Right atrium auricular region (tissue), 2 donors: ENCODE measurements around the gene MAGEB17. TPM values are rescaled to one million over a fixed set of nuclear protein-coding genes. Genes with fewer than 3 reads are reported as not detected.
"Not testable (repeated sequence)": the region's sequence is repeated elsewhere in the genome, so short reads cannot be mapped to it uniquely, and the experiment has no call there.

Experiments used
- DNase-seq: peaks from one replicate; pipeline ENCODE4 v3.0.0-alpha.2; 2019; ENCODE audit warnings: low spot score
- H3K27ac ChIP-seq, 2 donors: fragments of 200-600 bp; sonication (generic); 1 replicate in 1 of 2; 2 replicates in 1 of 2; pipeline ENCODE4 v1.5.1; 2016 to 2019
- H3K27me3 ChIP-seq, 2 donors: fragments of 200-600 bp; sonication (generic); one replicate each; pipeline versions ENCODE4 v1.5.1 to v1.6.0; 2017 to 2019
- H3K36me3 ChIP-seq: fragments of 200-600 bp; sonication (generic); one replicate; pipeline ENCODE4 v1.5.1; 2016
- H3K4me1 ChIP-seq, 2 donors: fragments of 200-600 bp; sonication (generic); one replicate each; pipeline versions ENCODE4 v1.5.1 to v1.6.0; 2017 to 2019
- H3K4me3 ChIP-seq, 2 donors: fragments of 200-600 bp; sonication (generic); 1 replicate in 1 of 2; 2 replicates in 1 of 2; pipeline ENCODE4 v1.5.1; 2017 to 2019; ENCODE audit warnings: mild to moderate bottlenecking in 1 of 2, moderate library complexity in 1 of 2
- H3K9me3 ChIP-seq, 2 donors: fragments of 200-600 bp; sonication (generic); one replicate each; pipeline ENCODE4 v1.5.1; 2019
- CTCF ChIP-seq, 2 donors: fragments of 200-600 bp; sonication (generic); IDR thresholded peaks; one replicate each; pipeline ENCODE4 v1.5.1; 2019; ENCODE audit warnings: antibody characterized with exemption in 2 of 2
- total RNA-seq, 2 donors: library from RNA; depleted of rRNA; stranded (reverse); fragments of >200 nt; gene quantifications; one replicate each; pipeline ENCODE4 v1.1.0, GENCODE V29; 2016

The MAGEB17 gene
- total RNA-seq, 2 donors from 2014 or later, result 0.24 TPM; not detected in 1

GRCh38 chrX:16177260-16177659 lies 10.0 kb downstream of the MAGEB17 start:
- DNase-seq, result no peak
- no peak overlapping the region for H3K4me3 ChIP-seq
- no peaks in the 10 kb centered on the region for H3K27me3 ChIP-seq
- H3K9me3 ChIP-seq, result peaks cover 0 to 10% of the 10 kb centered on the region in 2 donors
- no peaks in the 10 kb centered on the region for H3K4me1 ChIP-seq
- TF ChIP-seq CTCF (IDR thresholded peaks at IDR 0.05), result no peak
- H3K27ac ChIP-seq, result no peak overlapping the region
- H3K36me3 ChIP-seq, result no peaks in the 10 kb centered on the region

- DNase-seq, H3K27ac ChIP-seq, H3K4me3 ChIP-seq, H3K36me3 ChIP-seq, H3K4me1 ChIP-seq, H3K27me3 ChIP-seq, H3K9me3 ChIP-seq: not testable (repeated sequence)
Measured at GRCh38 chrX:16183843-16184242, 16.6 kb downstream of the MAGEB17 start.

- Histone ChIP-seq H3K36me3 (no peaks in the 10 kb centered on the region), H3K9me3 (no peaks in the 10 kb centered on the region), H3K4me1 (no peaks in the 10 kb centered on the region), H3K27ac (no peak overlapping the region), H3K27me3 (no peaks in the 10 kb centered on the region), H3K4me3 (no peak overlapping the region)
- TF ChIP-seq CTCF (IDR thresholded peaks at IDR 0.05), result no peak
- no peak for DNase-seq
Measured at GRCh38 chrX:16185725-16186136, 18.4 kb downstream of the MAGEB17 start.

GRCh38 chrX:16186380-16187007 lies 19.2 kb downstream of the MAGEB17 start:
- no peak overlapping the region for H3K4me3 ChIP-seq
- no peaks in the 10 kb centered on the region for H3K4me1 ChIP-seq
- DNase-seq, result no peak
- no peaks in the 10 kb centered on the region for H3K36me3 ChIP-seq
- no peaks in the 10 kb centered on the region for H3K9me3 ChIP-seq
- H3K27me3 ChIP-seq, result no peaks in the 10 kb centered on the region
- no peak for TF ChIP-seq CTCF (IDR thresholded peaks at IDR 0.05)
- H3K27ac ChIP-seq, result no peak overlapping the region

GRCh38 chrX:16187024-16187760 lies 19.9 kb downstream of the MAGEB17 start:
- DNase-seq, result no peak
- H3K4me1 ChIP-seq, result no peaks in the 10 kb centered on the region
- H3K27me3 ChIP-seq, result no peaks in the 10 kb centered on the region
- TF ChIP-seq CTCF (IDR thresholded peaks at IDR 0.05), result no peak
- H3K9me3 ChIP-seq, result no peaks in the 10 kb centered on the region
- H3K4me3 ChIP-seq, result no peak overlapping the region
- H3K36me3 ChIP-seq, result no peaks in the 10 kb centered on the region
- H3K27ac ChIP-seq, result no peak overlapping the region

- Histone ChIP-seq H3K27ac (no peak overlapping the region), H3K4me3 (no peak overlapping the region), H3K9me3 (no peaks in the 10 kb centered on the region), H3K36me3 (no peaks in the 10 kb centered on the region), H3K27me3 (no peaks in the 10 kb centered on the region), H3K4me1 (no peaks in the 10 kb centered on the region)
- TF ChIP-seq CTCF (IDR thresholded peaks at IDR 0.05), result no peak
- no peak for DNase-seq
Measured at GRCh38 chrX:16188687-16189086, 21.4 kb downstream of the MAGEB17 start.
